Kidney epithelial cell (primary cell): ENCODE data around the gene CCDC81. TPM values are rescaled to one million over a fixed set of nuclear protein-coding genes. Genes with fewer than 3 reads are reported as not detected.
"Not testable (repeated sequence)": the region's sequence is repeated elsewhere in the genome, so short reads cannot be mapped to it uniquely, and the experiment has no call there.

ENCODE experiments used
- DNase-seq: peaks from one replicate; pipeline ENCODE4 v3.0.0-alpha.2; 2010; ENCODE audit warnings: low read depth
- H3K27me3 ChIP-seq: 2 replicates; pipeline ENCODE4 v1.6.0; 2011; ENCODE audit warnings: low read length; ENCODE audit not compliant: control insufficient read depth, insufficient read depth
- H3K36me3 ChIP-seq: 2 replicates; pipeline ENCODE4 v1.5.1; 2011; ENCODE audit warnings: low read length; ENCODE audit not compliant: control insufficient read depth, insufficient read depth
- H3K4me3 ChIP-seq: 2 replicates; pipeline ENCODE4 v1.5.1; 2011; ENCODE audit warnings: low read depth, mild to moderate bottlenecking, control low read depth, low read length
- CTCF ChIP-seq: IDR thresholded peaks from 2 replicates; pipeline ENCODE4 v1.5.1; 2011; ENCODE audit warnings: mild to moderate bottlenecking, moderate library complexity, low read length, control low read depth, inconsistent platforms; ENCODE audit not compliant: insufficient read depth, poor library complexity, severe bottlenecking
- total RNA-seq: library from RNA; depleted of rRNA; stranded (reverse); fragments of >200 nt; gene quantifications from 2 replicates; pipeline ENCODE4 v1.2.3, GENCODE V29; 2015

Gene CCDC81
- total RNA-seq, 1 donor from 2014 or later: not detected

- no peaks in the 10 kb centered on the region for H3K36me3 ChIP-seq
- no peak overlapping the region for H3K4me3 ChIP-seq
- peak; percentile 42 for TF ChIP-seq CTCF
- DNase-seq: no peak
- H3K27me3 ChIP-seq: no peaks in the 10 kb centered on the region
These were observed 34.2 kb downstream of the CCDC81 start for GRCh38 chr11:86408845-86409244.

GRCh38 chr11:86414032-86414431 lies 39.3 kb downstream of the CCDC81 start:
- H3K27me3 ChIP-seq: no peaks in the 10 kb centered on the region
- H3K4me3 ChIP-seq: no peak overlapping the region
- DNase-seq: no peak
- H3K36me3 ChIP-seq: no peaks in the 10 kb centered on the region
- no peak for TF ChIP-seq CTCF

GRCh38 chr11:86415026-86415425 lies 40.3 kb downstream of the CCDC81 start:
- Histone ChIP-seq H3K36me3 (no peaks in the 10 kb centered on the region), H3K27me3 (no peaks in the 10 kb centered on the region), H3K4me3 (no peak overlapping the region)
- no peak for DNase-seq
- TF ChIP-seq CTCF: no peak

- Histone ChIP-seq H3K4me3 (no peak overlapping the region), H3K27me3 (no peaks in the 10 kb centered on the region), H3K36me3 (no peaks in the 10 kb centered on the region)
- no peak for DNase-seq
- TF ChIP-seq CTCF: no peak
These were observed 41.8 kb downstream of the CCDC81 start for GRCh38 chr11:86416494-86416893.

GRCh38 chr11:86416951-86417350 lies 42.3 kb downstream of the CCDC81 start:
- H3K4me3 ChIP-seq, H3K27me3 ChIP-seq, DNase-seq, H3K36me3 ChIP-seq: not testable (repeated sequence)

GRCh38 chr11:86418106-86418505 lies 43.4 kb downstream of the CCDC81 start:
- Histone ChIP-seq H3K36me3 (no peaks in the 10 kb centered on the region), H3K27me3 (no peaks in the 10 kb centered on the region), H3K4me3 (no peak overlapping the region)
- no peak for TF ChIP-seq CTCF
- no peak for DNase-seq
